ENCODE measurements around the gene NLGN1.

Gene NLGN1

DNA sequence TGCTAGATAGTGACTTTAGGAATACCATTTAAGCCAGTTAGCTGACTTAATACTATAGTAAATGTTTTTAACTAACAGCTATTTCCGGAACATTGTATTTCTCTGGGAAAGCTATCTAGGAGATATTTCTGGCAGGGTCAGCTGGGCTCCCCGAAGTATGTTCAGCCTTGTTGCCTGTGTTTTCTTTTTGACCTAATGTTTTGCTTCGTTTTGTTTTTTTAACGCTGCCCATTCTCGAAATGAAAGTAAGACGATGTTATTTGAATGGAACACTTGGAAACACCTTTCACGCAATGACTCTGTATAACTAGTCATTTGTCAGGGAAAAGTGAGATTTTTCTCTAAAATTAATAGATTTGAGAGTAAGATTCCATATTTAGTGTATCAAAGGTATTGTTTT, 758.7 kb downstream of the NLGN1 start:
- no peak overlapping the region for H3K27ac ChIP-seq
- TF ChIP-seq, protein P1, sequence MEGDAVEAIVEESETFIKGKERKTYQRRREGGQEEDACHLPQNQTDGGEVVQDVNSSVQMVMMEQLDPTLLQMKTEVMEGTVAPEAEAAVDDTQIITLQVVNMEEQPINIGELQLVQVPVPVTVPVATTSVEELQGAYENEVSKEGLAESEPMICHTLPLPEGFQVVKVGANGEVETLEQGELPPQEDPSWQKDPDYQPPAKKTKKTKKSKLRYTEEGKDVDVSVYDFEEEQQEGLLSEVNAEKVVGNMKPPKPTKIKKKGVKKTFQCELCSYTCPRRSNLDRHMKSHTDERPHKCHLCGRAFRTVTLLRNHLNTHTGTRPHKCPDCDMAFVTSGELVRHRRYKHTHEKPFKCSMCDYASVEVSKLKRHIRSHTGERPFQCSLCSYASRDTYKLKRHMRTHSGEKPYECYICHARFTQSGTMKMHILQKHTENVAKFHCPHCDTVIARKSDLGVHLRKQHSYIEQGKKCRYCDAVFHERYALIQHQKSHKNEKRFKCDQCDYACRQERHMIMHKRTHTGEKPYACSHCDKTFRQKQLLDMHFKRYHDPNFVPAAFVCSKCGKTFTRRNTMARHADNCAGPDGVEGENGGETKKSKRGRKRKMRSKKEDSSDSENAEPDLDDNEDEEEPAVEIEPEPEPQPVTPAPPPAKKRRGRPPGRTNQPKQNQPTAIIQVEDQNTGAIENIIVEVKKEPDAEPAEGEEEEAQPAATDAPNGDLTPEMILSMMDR (conservative IDR thresholded peaks at IDR 0.05) = no peak

DNA sequence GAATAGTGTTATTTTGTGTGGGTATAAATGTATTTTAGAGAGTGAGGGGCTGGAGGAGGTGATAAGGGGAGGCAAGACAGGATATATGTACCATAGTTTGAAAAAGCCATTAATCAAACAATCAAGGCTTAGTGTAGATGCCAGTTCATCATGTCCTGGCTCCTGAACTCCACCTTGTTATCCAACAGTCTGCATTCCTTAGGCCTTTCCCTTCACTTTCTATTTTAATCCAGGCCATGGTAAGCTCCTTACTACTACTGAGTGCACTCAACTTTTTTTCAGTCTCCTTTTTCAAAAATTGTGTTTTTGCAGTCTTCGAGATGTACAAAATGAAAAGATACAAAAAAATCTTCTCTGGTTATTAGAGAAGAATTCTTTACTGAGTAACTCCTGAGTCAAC, 761.1 kb downstream of the NLGN1 start:
- TF ChIP-seq, protein P1 (conservative IDR thresholded peaks at IDR 0.05) = no peak

DNA sequence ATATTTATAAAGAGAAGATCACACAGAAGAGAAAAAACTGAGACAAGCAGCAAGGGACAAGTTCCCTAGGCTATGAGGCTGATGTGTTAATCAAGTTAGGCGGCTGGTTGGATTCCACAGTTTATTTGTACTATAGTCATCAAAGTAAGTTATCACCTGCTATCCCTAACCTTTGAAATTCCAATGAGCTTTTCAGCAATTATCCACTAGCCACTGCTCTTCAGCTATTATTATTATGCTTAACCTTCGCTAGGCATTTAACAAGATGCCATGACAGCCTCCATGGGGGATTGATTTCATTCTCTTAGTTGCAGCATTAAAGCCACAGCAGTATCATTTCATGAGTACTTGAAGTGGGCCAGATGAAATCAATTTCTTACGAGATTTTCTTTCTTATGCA, 762.1 kb downstream of the NLGN1 start:
- TF ChIP-seq, protein P1 (conservative IDR thresholded peaks at IDR 0.05) = no peak
- no peak overlapping the region for H3K27ac ChIP-seq

More for the DNA sequence above, 761.1 kb downstream of the NLGN1 start:
- H3K27ac ChIP-seq = no peak overlapping the region

DNA sequence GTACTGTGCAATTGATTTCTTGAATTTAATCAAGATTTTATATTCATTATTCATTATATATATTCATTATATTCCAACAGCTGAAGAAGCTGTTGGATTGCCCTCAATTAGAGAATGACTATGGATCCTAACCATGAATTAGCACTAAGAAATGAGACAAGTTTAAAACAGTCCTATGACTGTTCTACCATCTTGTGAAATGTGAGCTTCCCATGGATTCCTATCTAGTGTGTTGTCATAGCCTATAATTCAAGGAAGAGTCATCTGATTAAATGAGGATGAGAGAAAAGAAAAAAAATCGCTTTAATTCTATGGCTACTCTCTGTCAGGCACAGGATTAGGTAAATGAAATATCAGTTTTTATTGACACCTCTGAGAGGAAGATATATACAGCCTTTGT, 765.0 kb downstream of the NLGN1 start:
- TF ChIP-seq, protein P1 (conservative IDR thresholded peaks at IDR 0.05) = no peak
- no peak overlapping the region for H3K27ac ChIP-seq

DNA sequence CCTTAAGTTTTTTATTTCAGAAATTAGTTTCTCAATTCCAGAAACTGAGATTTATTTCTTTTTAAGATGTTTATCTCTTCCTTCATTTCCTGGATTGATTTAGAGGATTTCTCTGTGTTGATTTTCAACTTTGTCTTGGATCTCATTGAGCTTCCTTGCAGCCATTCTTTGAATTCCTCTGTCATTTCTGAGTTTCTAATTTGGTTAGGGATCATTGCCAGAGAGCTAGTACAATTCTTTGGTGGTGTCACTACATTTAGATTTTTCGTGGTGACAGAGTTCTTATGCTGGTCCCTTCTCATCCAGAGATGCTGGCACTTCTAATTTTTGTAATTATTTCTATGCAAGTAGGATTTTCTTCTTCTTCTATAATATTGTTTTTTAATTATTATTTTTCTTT, 770.5 kb downstream of the NLGN1 start:
- TF ChIP-seq, protein P1 (conservative IDR thresholded peaks at IDR 0.05) = no peak
- no peak overlapping the region for H3K27ac ChIP-seq

DNA sequence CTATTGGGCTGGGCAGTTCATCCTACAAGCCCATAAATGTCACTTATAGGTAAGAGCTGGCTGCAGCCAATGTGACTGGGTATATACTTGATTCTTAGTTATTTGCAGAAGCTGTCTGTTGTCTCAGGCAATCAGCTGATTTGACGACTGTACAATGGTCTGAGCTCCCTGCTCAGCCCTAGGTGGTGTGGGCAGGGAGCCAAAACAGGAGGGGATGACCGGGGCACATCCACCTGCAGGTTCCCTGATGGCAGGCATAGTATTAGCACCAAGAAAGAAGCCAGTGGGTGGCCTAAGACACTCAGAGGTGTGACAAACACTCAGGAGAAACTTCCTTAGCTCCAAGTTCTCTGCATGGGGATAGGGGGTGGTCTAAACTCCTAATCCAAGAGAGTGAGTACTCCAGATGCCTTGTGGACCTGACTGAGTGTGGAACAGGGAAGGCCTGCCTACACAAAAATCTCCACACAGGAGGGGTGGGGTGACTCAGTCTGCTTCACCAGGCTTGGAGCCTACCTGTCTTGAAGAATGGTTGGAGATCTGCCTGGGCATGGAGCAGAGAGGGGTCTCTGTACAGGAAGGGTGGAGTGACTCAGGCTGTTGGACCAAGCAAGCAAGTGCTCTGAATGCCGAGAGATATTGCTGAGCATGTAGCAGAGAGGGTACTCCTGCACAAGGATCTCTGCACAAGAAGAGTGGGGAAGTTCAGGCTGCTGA, 771.2 kb downstream of the NLGN1 start:
- H3K27ac ChIP-seq = no peak overlapping the region
- TF ChIP-seq, protein P1 (conservative IDR thresholded peaks at IDR 0.05) = no peak

DNA sequence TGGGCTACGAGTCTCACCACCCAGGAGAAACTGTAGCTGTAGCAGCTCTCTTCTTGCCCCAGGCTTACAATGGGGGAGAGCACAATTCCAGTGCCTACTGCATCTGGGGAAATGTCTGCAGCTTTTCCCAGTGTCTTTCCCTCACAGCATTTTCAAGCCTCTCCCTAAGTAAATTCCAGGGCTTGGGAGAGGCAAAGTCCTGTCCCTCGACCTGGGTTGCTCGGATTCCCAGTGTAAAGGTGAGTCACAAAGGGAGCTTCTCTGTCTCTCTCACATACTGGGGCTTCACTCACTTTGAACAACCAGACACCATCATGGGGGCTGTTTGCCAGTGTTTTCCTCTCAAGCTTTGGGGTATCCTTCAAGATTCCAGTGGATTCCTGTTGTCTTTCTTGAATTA, 772.2 kb downstream of the NLGN1 start:
- TF ChIP-seq, protein P1 (conservative IDR thresholded peaks at IDR 0.05) = no peak
- H3K27ac ChIP-seq = no peak overlapping the region
